Measurements from ENCODE around the gene ZNF580. TPM values are rescaled to one million over a fixed set of nuclear protein-coding genes. Genes with fewer than 3 reads are reported as not detected.

The ZNF580 gene
- total and polyA plus RNA-seq, 2 of the 8 experiments (the other 6 are each of a cell fraction or from before 2014, with no cell fraction given): 12.0 to 24.6 TPM

- no peak for TF ChIP-seq SIX5 (IDR thresholded peaks at IDR 0.05; ENCODE audit: low read depth, low read length)
- no peak for TF ChIP-seq JUN (IDR thresholded peaks at IDR 0.05; ENCODE audit: low read depth, low read length)
- no peak for TF ChIP-seq CHD7 (IDR thresholded peaks at IDR 0.05; ENCODE audit: insufficient replicate concordance, low read length)
- no peak for TF ChIP-seq SIRT6 (IDR thresholded peaks at IDR 0.05; ENCODE audit: low read length)
- peak; percentile 75 for TF ChIP-seq ASH2L (IDR thresholded peaks at IDR 0.05; ENCODE audit: low read length)
- TF ChIP-seq TAF1 (IDR thresholded peaks at IDR 0.05; ENCODE audit: low read depth, low read length): 0 out of 2 replicates have a peak, but pooled peaks have one; percentile 41
- TF ChIP-seq RFX5 (IDR thresholded peaks at IDR 0.05; ENCODE audit: borderline replicate concordance, low read depth, low read length): no peak
- TF ChIP-seq SRF (IDR thresholded peaks at IDR 0.05; ENCODE audit: low read depth, low read length): no peak
- TF ChIP-seq SP2 (IDR thresholded peaks at IDR 0.05; ENCODE audit: low read length): no peak
- peak; percentile 61 for TF ChIP-seq PHF8 (conservative IDR thresholded peaks at IDR 0.05; ENCODE audit: low read depth, low read length)
Observed at GRCh38 chr19:55640577-55641425, at the start of gene ZNF580 (continued).

All from H1 (cell line).